Measurements from ENCODE around the gene REXO4.

Gene REXO4

GRCh38 chr9:133459476-133460404 lies 41.9 kb upstream of the REXO4 start, which contains the start of gene CACFD1:
Gene CACFD1, plus strand, starts transcription at chr9:133459978. Its CDS starts 89 bp downstream, at chr9:133460067.
- peak within 1 kb of the TSS; percentile 79 for H2BK120ac ChIP-seq (ENCODE audit: insufficient read depth, low read length, poor library complexity)
- peak within 1 kb of the TSS; percentile 93 for H2BK5ac ChIP-seq (ENCODE audit: low read depth, low read length, poor library complexity)
- H3K4me2 ChIP-seq (ENCODE audit: low read length) = peak within 1 kb of the TSS; percentile 80
- H3K23ac ChIP-seq (ENCODE audit: low read length) = no peak within 1 kb of the TSS
- peak within 1 kb of the TSS; percentile 71 for H3K4ac ChIP-seq (ENCODE audit: low read depth, low read length)
- peaks cover 2% of the 10 kb centered on the region for H3K79me2 ChIP-seq (ENCODE audit: control insufficient read depth, insufficient read depth, low read length, poor library complexity)
- H2AK5ac ChIP-seq (ENCODE audit: low read length) = no peak within 1 kb of the TSS
- no CpG with 5 or more reads among the region's 86 CpGs for WGBS (ENCODE audit: extremely low coverage, insufficient coverage, insufficient read length)
- H3K36me3 ChIP-seq (ENCODE audit: control insufficient read depth in 1 of 2, insufficient read depth in 2 of 2, low read length in 2 of 2) = peaks cover 2 to 3% of the 10 kb centered on the region in 2 experiments
- peak within 1 kb of the TSS; percentile 96 for H2AFZ ChIP-seq (ENCODE audit: insufficient read depth, low read length, poor library complexity)
- H3K27me3 ChIP-seq (ENCODE audit: insufficient read depth, low read length) = no peaks in the 10 kb centered on the region
- peak within 1 kb of the TSS; percentile 95 for H3K9ac ChIP-seq (ENCODE audit: low read length)
- H2BK12ac ChIP-seq (ENCODE audit: low read length) = peak within 1 kb of the TSS; percentile 63
- peak within 1 kb of the TSS; percentile 92 for H3K4me3 ChIP-seq (ENCODE audit: low read depth, low read length)
- peak within 1 kb of the TSS; percentile 91 for H3K27ac ChIP-seq (ENCODE audit: low read depth, low read length)
- peak within 1 kb of the TSS; percentile 98 for H3K18ac ChIP-seq (ENCODE audit: low read length)
- peak within 1 kb of the TSS; percentile 94 for H4K8ac ChIP-seq (ENCODE audit: low read depth, low read length)
- peak; percentile 95 to 96 for DNase-seq
- H3K14ac ChIP-seq (ENCODE audit: low read length) = peak within 1 kb of the TSS; percentile 97
- H3K9me3 ChIP-seq (ENCODE audit: insufficient read depth, low read depth, low read length) = no peaks in the 10 kb centered on the region
- peak within 1 kb of the TSS; percentile 88 for H4K12ac ChIP-seq (ENCODE audit: low read depth, low read length)
- peak within 1 kb of the TSS; percentile 97 for H4K91ac ChIP-seq (ENCODE audit: low read depth, low read length)
- peaks cover 5 to 10% of the 10 kb centered on the region in 2 experiments for H3K4me1 ChIP-seq (ENCODE audit: control insufficient read depth in 1 of 2, insufficient read depth in 2 of 2, low read length in 2 of 2)
- H3K79me1 ChIP-seq (ENCODE audit: low read length) = peaks cover 5% of the 10 kb centered on the region

- Histone ChIP-seq H3K18ac (ENCODE audit: low read length) (no peak overlapping the region), H4K91ac (ENCODE audit: low read depth, low read length) (no peak overlapping the region)
- no CpG with 5 or more reads among the region's 16 CpGs for WGBS (ENCODE audit: extremely low coverage, insufficient coverage, insufficient read length)
Observed at GRCh38 chr9:133458643-133459312, 41.0 kb upstream of the REXO4 start.

GRCh38 chr9:133457748-133458147 lies 39.9 kb upstream of the REXO4 start:
- Histone ChIP-seq H2AFZ (ENCODE audit: insufficient read depth, low read length, poor library complexity) (no peak overlapping the region), H3K18ac (ENCODE audit: low read length) (no peak overlapping the region), H4K91ac (ENCODE audit: low read depth, low read length) (no peak overlapping the region), H2BK5ac (ENCODE audit: low read depth, low read length, poor library complexity) (no peak overlapping the region), H3K36me3 (ENCODE audit: control insufficient read depth in 1 of 2, insufficient read depth in 2 of 2, low read length in 2 of 2) (no peaks in the 10 kb centered on the region), H3K9ac (ENCODE audit: low read length) (no peak overlapping the region), H2BK120ac (ENCODE audit: insufficient read depth, low read length, poor library complexity) (no peak overlapping the region), H3K9me3 (ENCODE audit: insufficient read depth, low read depth, low read length) (no peaks in the 10 kb centered on the region), H3K23ac (ENCODE audit: low read length) (no peak overlapping the region), H2BK12ac (ENCODE audit: low read length) (no peak overlapping the region), H3K27ac (ENCODE audit: low read depth, low read length) (no peak overlapping the region), H4K12ac (ENCODE audit: low read depth, low read length) (no peak overlapping the region), H4K8ac (ENCODE audit: low read depth, low read length) (no peak overlapping the region), H3K4me1 (ENCODE audit: control insufficient read depth in 1 of 2, insufficient read depth in 2 of 2, low read length in 2 of 2) (peaks cover 5 to 10% of the 10 kb centered on the region in 2 experiments), H3K4ac (ENCODE audit: low read depth, low read length) (no peak overlapping the region), H3K79me2 (ENCODE audit: control insufficient read depth, insufficient read depth, low read length, poor library complexity) (peaks cover 2% of the 10 kb centered on the region), H3K27me3 (ENCODE audit: insufficient read depth, low read length) (no peaks in the 10 kb centered on the region), H3K14ac (ENCODE audit: low read length) (no peak overlapping the region), H3K4me2 (ENCODE audit: low read length) (no peak overlapping the region), H3K4me3 (ENCODE audit: low read depth, low read length) (no peak overlapping the region), H2AK5ac (ENCODE audit: low read length) (no peak overlapping the region), H3K79me1 (ENCODE audit: low read length) (peaks cover 5% of the 10 kb centered on the region)
- WGBS (ENCODE audit: extremely low coverage, insufficient coverage, insufficient read length) = no CpG with 5 or more reads among the region's 11 CpGs
- DNase-seq = no peak

More at GRCh38 chr9:133458643-133459312, 41.0 kb upstream of the REXO4 start:
- H3K27me3 ChIP-seq (ENCODE audit: insufficient read depth, low read length) = no peaks in the 10 kb centered on the region
- no peak overlapping the region for H3K9ac ChIP-seq (ENCODE audit: low read length)
- no peak overlapping the region for H2AK5ac ChIP-seq (ENCODE audit: low read length)
- H3K27ac ChIP-seq (ENCODE audit: low read depth, low read length) = no peak overlapping the region
- peaks cover 5% of the 10 kb centered on the region for H3K79me1 ChIP-seq (ENCODE audit: low read length)
- no peak overlapping the region for H4K8ac ChIP-seq (ENCODE audit: low read depth, low read length)
- H3K4me2 ChIP-seq (ENCODE audit: low read length) = peak overlapping the region; percentile 63
- no peak overlapping the region for H2BK120ac ChIP-seq (ENCODE audit: insufficient read depth, low read length, poor library complexity)
- no peaks in the 10 kb centered on the region for H3K36me3 ChIP-seq (ENCODE audit: control insufficient read depth in 1 of 2, insufficient read depth in 2 of 2, low read length in 2 of 2)
- H3K14ac ChIP-seq (ENCODE audit: low read length) = no peak overlapping the region
- H2AFZ ChIP-seq (ENCODE audit: insufficient read depth, low read length, poor library complexity) = no peak overlapping the region
- H3K79me2 ChIP-seq (ENCODE audit: control insufficient read depth, insufficient read depth, low read length, poor library complexity) = peaks cover 2% of the 10 kb centered on the region
- H3K4me1 ChIP-seq (ENCODE audit: control insufficient read depth in 1 of 2, insufficient read depth in 2 of 2, low read length in 2 of 2) = peaks cover 5 to 10% of the 10 kb centered on the region in 2 experiments
- no peak overlapping the region for H3K4ac ChIP-seq (ENCODE audit: low read depth, low read length)
- H2BK5ac ChIP-seq (ENCODE audit: low read depth, low read length, poor library complexity) = no peak overlapping the region
- no peak for DNase-seq
- H3K23ac ChIP-seq (ENCODE audit: low read length) = no peak overlapping the region
- H3K4me3 ChIP-seq (ENCODE audit: low read depth, low read length) = peak overlapping the region; percentile 31
- H4K12ac ChIP-seq (ENCODE audit: low read depth, low read length) = peak overlapping the region; percentile 12
- H3K9me3 ChIP-seq (ENCODE audit: insufficient read depth, low read depth, low read length) = no peaks in the 10 kb centered on the region
- no peak overlapping the region for H2BK12ac ChIP-seq (ENCODE audit: low read length)

GRCh38 chr9:133457233-133457632 lies 39.4 kb upstream of the REXO4 start:
- Histone ChIP-seq H3K27me3 (ENCODE audit: insufficient read depth, low read length) (no peaks in the 10 kb centered on the region), H3K27ac (ENCODE audit: low read depth, low read length) (no peak overlapping the region), H3K14ac (ENCODE audit: low read length) (no peak overlapping the region), H2AK5ac (ENCODE audit: low read length) (no peak overlapping the region), H3K4ac (ENCODE audit: low read depth, low read length) (no peak overlapping the region), H3K36me3 (ENCODE audit: control insufficient read depth in 1 of 2, insufficient read depth in 2 of 2, low read length in 2 of 2) (no peaks in the 10 kb centered on the region), H3K9ac (ENCODE audit: low read length) (no peak overlapping the region), H3K23ac (ENCODE audit: low read length) (no peak overlapping the region), H2BK120ac (ENCODE audit: insufficient read depth, low read length, poor library complexity) (no peak overlapping the region), H3K4me1 (ENCODE audit: control insufficient read depth in 1 of 2, insufficient read depth in 2 of 2, low read length in 2 of 2) (peaks cover 5 to 10% of the 10 kb centered on the region in 2 experiments), H4K8ac (ENCODE audit: low read depth, low read length) (no peak overlapping the region), H3K4me2 (ENCODE audit: low read length) (no peak overlapping the region), H2BK12ac (ENCODE audit: low read length) (no peak overlapping the region), H3K4me3 (ENCODE audit: low read depth, low read length) (no peak overlapping the region), H2BK5ac (ENCODE audit: low read depth, low read length, poor library complexity) (no peak overlapping the region), H4K91ac (ENCODE audit: low read depth, low read length) (no peak overlapping the region), H3K79me1 (ENCODE audit: low read length) (peaks cover 5% of the 10 kb centered on the region), H3K79me2 (ENCODE audit: control insufficient read depth, insufficient read depth, low read length, poor library complexity) (peaks cover 2% of the 10 kb centered on the region), H3K18ac (ENCODE audit: low read length) (no peak overlapping the region), H4K12ac (ENCODE audit: low read depth, low read length) (no peak overlapping the region), H3K9me3 (ENCODE audit: insufficient read depth, low read depth, low read length) (no peaks in the 10 kb centered on the region), H2AFZ (ENCODE audit: insufficient read depth, low read length, poor library complexity) (no peak overlapping the region)
- no CpG with 5 or more reads among the region's 13 CpGs for WGBS (ENCODE audit: extremely low coverage, insufficient coverage, insufficient read length)
- no peak for DNase-seq

Data from trophoblast cell (in vitro differentiated cells and primary cell).